ENCODE results near the gene DLG5.

DNA sequence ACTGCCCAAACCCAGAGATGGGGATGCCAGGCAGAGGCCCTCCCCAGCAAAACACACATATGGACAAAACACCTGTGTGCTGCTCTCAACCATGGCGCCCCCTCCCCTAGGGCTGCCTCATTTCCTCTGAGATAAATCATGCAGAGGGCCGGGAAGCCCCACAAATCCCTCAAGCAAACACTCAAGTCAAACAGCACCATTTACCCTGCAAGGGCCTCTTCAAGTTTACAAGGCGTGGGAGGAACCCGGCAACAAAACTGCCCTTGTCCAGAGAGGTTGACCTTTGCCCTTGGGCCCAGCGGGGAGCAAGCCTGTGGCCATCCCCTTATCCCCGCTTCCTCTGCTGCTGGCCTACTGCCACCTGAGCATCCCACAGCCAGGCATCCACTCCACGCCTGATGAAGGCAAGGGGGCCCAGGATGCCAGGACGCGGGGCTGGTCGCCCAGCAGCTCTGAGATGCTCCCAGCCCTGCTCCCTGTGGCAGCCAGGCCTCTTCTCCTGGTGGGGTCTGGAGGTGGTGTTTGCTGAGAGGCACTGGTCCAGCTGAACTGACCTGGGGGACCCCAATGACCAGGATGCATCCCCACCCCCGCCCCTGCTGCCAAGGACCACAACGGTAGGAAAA is 77.4 kb downstream of the DLG5 start:
- no peak for TF ChIP-seq YY1 (IDR thresholded peaks at IDR 0.05; ENCODE audit: insufficient read depth, insufficient read length)
- no peak for TF ChIP-seq ZNF274 (IDR thresholded peaks at IDR 0.05; ENCODE audit: low read depth, low read length)
- no peak for TF ChIP-seq SUZ12 (IDR thresholded peaks at IDR 0.05; ENCODE audit: extremely low read depth, insufficient read depth, insufficient read length)
